Stimulated activated CD4-positive, alpha-beta T cell treated with anti-CD3 and anti-CD28 coated beads, Interleukin-4, amount 100 ng/mL, for 24 hours (primary cell): ENCODE measurements around the gene ARHGDIG.
"Not testable (repeated sequence)": the region's sequence is repeated elsewhere in the genome, so short reads cannot be mapped to it uniquely, and the experiment has no call there.

Experiments used
- DNase-seq: peaks from one replicate; pipeline ENCODE4 v3.0.0-alpha.2; 2020

Gene ARHGDIG

GRCh38 chr16:301950-302349 lies 21.6 kb downstream of the ARHGDIG start:
- DNase-seq, result no peak

- DNase-seq, result no peak
Measured at GRCh38 chr16:303760-304505, 23.5 kb downstream of the ARHGDIG start.

- no peak for DNase-seq
Measured at GRCh38 chr16:305916-306626, 25.7 kb downstream of the ARHGDIG start.

GRCh38 chr16:306911-307370 lies 26.6 kb downstream of the ARHGDIG start:
- no peak for DNase-seq

- DNase-seq, result no peak
Measured at GRCh38 chr16:307691-308312, 27.4 kb downstream of the ARHGDIG start.

GRCh38 chr16:309476-309875 lies 29.1 kb downstream of the ARHGDIG start:
- no peak for DNase-seq

GRCh38 chr16:311725-312124 lies 31.3 kb downstream of the ARHGDIG start:
- no peak for DNase-seq

- DNase-seq, result no peak
Measured at GRCh38 chr16:314351-314750, 34.0 kb downstream of the ARHGDIG start.

- no peak for DNase-seq
Measured at GRCh38 chr16:314795-315299, 34.5 kb downstream of the ARHGDIG start.

- no peak for DNase-seq
Measured at GRCh38 chr16:316741-317464, 36.5 kb downstream of the ARHGDIG start.

- no peak for DNase-seq
Measured at GRCh38 chr16:317583-317982, 37.2 kb downstream of the ARHGDIG start.

- no peak for DNase-seq
Measured at GRCh38 chr16:318628-319027, 38.2 kb downstream of the ARHGDIG start.

- DNase-seq, result no peak
Measured at GRCh38 chr16:320206-320605, 39.8 kb downstream of the ARHGDIG start.

GRCh38 chr16:321532-321931 lies 41.1 kb downstream of the ARHGDIG start:
- DNase-seq, result no peak

- no peak for DNase-seq
Measured at GRCh38 chr16:322476-323143, 42.2 kb downstream of the ARHGDIG start.

- DNase-seq, result no peak
Measured at GRCh38 chr16:324201-324450, 43.7 kb downstream of the ARHGDIG start.

- peak; percentile 53 for DNase-seq
Measured at GRCh38 chr16:324451-325334, 44.3 kb downstream of the ARHGDIG start.

GRCh38 chr16:325375-326145 lies 45.2 kb downstream of the ARHGDIG start:
- DNase-seq, result no peak

- DNase-seq, result no peak
Measured at GRCh38 chr16:330741-331140, 50.4 kb downstream of the ARHGDIG start.

- not testable (repeated sequence) for DNase-seq
Measured at GRCh38 chr16:331181-331814, 50.9 kb downstream of the ARHGDIG start.
